ENCODE measurements around the gene HYAL2.
"Not testable (repeated sequence)": the region's sequence is repeated elsewhere in the genome, so short reads cannot be mapped to it uniquely, and the experiment has no call there.

The HYAL2 gene

DNA sequence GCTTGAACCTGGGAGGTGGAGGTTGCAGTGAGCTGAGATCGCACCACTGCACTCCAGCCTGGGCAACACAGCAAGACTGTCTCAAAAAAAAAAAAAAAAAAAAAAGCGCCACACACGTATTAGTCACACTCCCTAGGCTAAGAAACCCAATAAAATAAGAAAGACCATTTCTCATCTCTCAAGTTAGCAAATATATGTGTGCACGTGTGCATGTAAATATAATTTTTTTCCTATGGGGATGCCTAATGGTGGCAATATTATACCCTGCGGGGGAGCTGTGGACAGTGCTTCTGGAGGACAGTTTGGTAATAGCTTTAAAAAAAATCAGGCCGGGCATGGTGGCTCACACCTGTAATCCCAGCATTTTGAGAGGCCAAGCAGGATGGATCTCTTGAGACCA, 38.4 kb downstream of the HYAL2 start:
- H4K5ac ChIP-seq (ENCODE audit: low read length); H3K27ac ChIP-seq (ENCODE audit: low read depth, low read length); H3K4me1 ChIP-seq (ENCODE audit: control insufficient read depth, low read depth, low read length); H3K9ac ChIP-seq (ENCODE audit: low read length); H3K79me2 ChIP-seq (ENCODE audit: control insufficient read depth, insufficient read depth, low read length); H2AK5ac ChIP-seq (ENCODE audit: low read length); H3K79me1 ChIP-seq (ENCODE audit: low read length); H3K4me3 ChIP-seq (ENCODE audit: low read length); H3K4me2 ChIP-seq (ENCODE audit: low read length); H3K4ac ChIP-seq (ENCODE audit: low read depth, low read length); H3K23ac ChIP-seq (ENCODE audit: low read length); DNase-seq; H3K27me3 ChIP-seq (ENCODE audit: insufficient read depth, low read length, poor library complexity); H2BK5ac ChIP-seq (ENCODE audit: low read length); H4K8ac ChIP-seq (ENCODE audit: low read depth, low read length); H3K56ac ChIP-seq (ENCODE audit: low read length); H2BK15ac ChIP-seq (replicated peaks; ENCODE audit: low read depth); H3K36me3 ChIP-seq (ENCODE audit: control insufficient read depth, insufficient read depth, low read length); H3K18ac ChIP-seq (ENCODE audit: low read length); H2BK120ac ChIP-seq (ENCODE audit: low read depth, low read length): not testable (repeated sequence)
- WGBS (ENCODE audit: extremely low coverage, insufficient coverage, low lambda C conversion rate): no CpG with 5 or more reads among the region's 6 CpGs

DNA sequence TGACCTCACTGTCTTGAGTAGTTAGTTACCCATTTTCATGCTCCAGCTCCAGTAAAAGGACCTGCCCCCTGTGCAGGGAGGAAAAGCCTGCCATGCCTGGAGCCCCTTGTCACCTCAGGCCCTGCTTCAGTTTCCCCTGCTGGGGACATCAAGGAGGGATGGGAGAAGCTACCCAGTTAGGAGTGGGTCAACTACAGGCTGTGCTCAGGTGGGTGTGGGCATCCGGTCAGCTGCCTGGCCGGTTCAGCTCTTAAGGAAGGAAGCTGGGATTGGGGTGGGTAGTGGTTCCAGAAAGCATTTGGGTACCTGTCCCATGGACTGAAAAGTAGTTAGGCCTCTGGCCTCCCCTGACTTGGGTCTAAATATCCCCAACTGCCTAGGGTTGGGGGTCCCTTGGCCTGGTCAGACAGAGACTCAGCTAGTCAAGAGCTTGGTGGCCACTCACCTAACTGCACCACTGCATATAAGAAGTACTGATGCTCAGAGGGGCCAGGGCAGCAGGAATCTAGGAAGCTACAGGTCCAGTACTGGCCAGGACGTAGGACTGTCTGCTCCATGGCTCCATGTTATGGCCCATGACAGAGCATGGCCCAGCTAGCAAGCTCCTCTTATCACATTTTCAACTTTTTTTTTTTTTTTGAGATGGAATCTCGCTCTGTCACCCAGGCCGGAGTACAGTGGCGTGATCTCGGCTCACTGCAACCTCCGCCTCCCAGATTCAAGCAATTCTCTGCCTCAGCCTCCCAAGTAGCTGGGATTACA, 43.1 kb downstream of the HYAL2 start:
- H3K27ac ChIP-seq (ENCODE audit: low read depth, low read length): no peak overlapping the region
- no CpG with 5 or more reads among the region's 8 CpGs for WGBS (ENCODE audit: extremely low coverage, insufficient coverage, low lambda C conversion rate)
- DNase-seq: no peak

DNA sequence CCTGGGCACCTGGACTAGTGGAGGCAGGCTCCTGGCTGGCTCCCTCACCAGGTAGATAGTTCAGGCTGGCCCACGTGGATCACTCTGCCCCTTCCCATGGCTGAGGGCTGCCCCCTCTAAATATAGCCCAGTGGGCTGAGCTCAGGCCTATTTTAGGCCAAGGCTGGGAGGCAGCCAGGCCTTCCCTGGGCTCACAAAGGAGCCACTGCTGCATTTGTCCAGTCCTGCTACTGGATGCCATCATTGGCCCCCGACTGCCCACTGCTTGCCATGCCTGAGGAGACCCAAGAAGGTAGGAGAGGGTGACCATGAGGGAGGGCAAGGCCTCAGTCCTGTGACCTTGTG, 43.7 kb downstream of the HYAL2 start, which contains the start of gene LSMEM2:
TSS of gene LSMEM2 (plus strand) at position 208 of the 345 bp plus-strand sequence. CDS start at position 235, 27 bp downstream.
- Histone ChIP-seq H2BK15ac (replicated peaks; ENCODE audit: low read depth) (no peak within 1 kb of the TSS), H3K4me2 (ENCODE audit: low read length) (no peak within 1 kb of the TSS), H3K56ac (ENCODE audit: low read length) (no peak within 1 kb of the TSS), H3K4me1 (ENCODE audit: control insufficient read depth, low read depth, low read length) (no peaks in the 10 kb centered on the region), H2BK120ac (ENCODE audit: low read depth, low read length) (no peak within 1 kb of the TSS), H3K18ac (ENCODE audit: low read length) (no peak within 1 kb of the TSS), H2AK5ac (ENCODE audit: low read length) (no peak within 1 kb of the TSS), H3K4me3 (ENCODE audit: low read length) (no peak within 1 kb of the TSS), H3K27ac (ENCODE audit: low read depth, low read length) (no peak within 1 kb of the TSS), H4K8ac (ENCODE audit: low read depth, low read length) (no peak within 1 kb of the TSS), H2BK5ac (ENCODE audit: low read length) (no peak within 1 kb of the TSS), H3K27me3 (ENCODE audit: insufficient read depth, low read length, poor library complexity) (peaks cover 11% of the 10 kb centered on the region), H3K79me1 (ENCODE audit: low read length) (no peaks in the 10 kb centered on the region), H3K4ac (ENCODE audit: low read depth, low read length) (no peak within 1 kb of the TSS), H3K9ac (ENCODE audit: low read length) (no peak within 1 kb of the TSS), H3K23ac (ENCODE audit: low read length) (no peak within 1 kb of the TSS), H4K5ac (ENCODE audit: low read length) (no peak within 1 kb of the TSS), H3K36me3 (ENCODE audit: control insufficient read depth, insufficient read depth, low read length) (no peaks in the 10 kb centered on the region), H3K79me2 (ENCODE audit: control insufficient read depth, insufficient read depth, low read length) (no peaks in the 10 kb centered on the region)
- DNase-seq: no peak
- whole genome bisulfite sequencing (ENCODE audit: extremely low coverage, insufficient coverage, low lambda C conversion rate): no CpG with 5 or more reads among the region's 2 CpGs

More for the DNA sequence above, 43.1 kb downstream of the HYAL2 start:
- no peak overlapping the region for H3K9ac ChIP-seq (ENCODE audit: low read length)
- H4K8ac ChIP-seq (ENCODE audit: low read depth, low read length): no peak overlapping the region
- H2BK5ac ChIP-seq (ENCODE audit: low read length): no peak overlapping the region
- H4K5ac ChIP-seq (ENCODE audit: low read length): no peak overlapping the region
- H2BK120ac ChIP-seq (ENCODE audit: low read depth, low read length): no peak overlapping the region
- H3K79me2 ChIP-seq (ENCODE audit: control insufficient read depth, insufficient read depth, low read length): no peaks in the 10 kb centered on the region
- no peaks in the 10 kb centered on the region for H3K79me1 ChIP-seq (ENCODE audit: low read length)
- H3K56ac ChIP-seq (ENCODE audit: low read length): no peak overlapping the region
- no peaks in the 10 kb centered on the region for H3K36me3 ChIP-seq (ENCODE audit: control insufficient read depth, insufficient read depth, low read length)
- no peaks in the 10 kb centered on the region for H3K4me1 ChIP-seq (ENCODE audit: control insufficient read depth, low read depth, low read length)
- no peak overlapping the region for H3K23ac ChIP-seq (ENCODE audit: low read length)
- H3K4me3 ChIP-seq (ENCODE audit: low read length): no peak overlapping the region
- no peak overlapping the region for H3K4me2 ChIP-seq (ENCODE audit: low read length)
- peaks cover 11% of the 10 kb centered on the region for H3K27me3 ChIP-seq (ENCODE audit: insufficient read depth, low read length, poor library complexity)
- H2AK5ac ChIP-seq (ENCODE audit: low read length): no peak overlapping the region
- no peak overlapping the region for H3K4ac ChIP-seq (ENCODE audit: low read depth, low read length)
- H3K18ac ChIP-seq (ENCODE audit: low read length): no peak overlapping the region
- H2BK15ac ChIP-seq (replicated peaks; ENCODE audit: low read depth): no peak overlapping the region

GRCh38 chr3:50278123-50278879, 44.2 kb downstream of the HYAL2 start:
- Histone ChIP-seq H3K27me3 (ENCODE audit: insufficient read depth, low read length, poor library complexity) (peaks cover 11% of the 10 kb centered on the region), H2BK120ac (ENCODE audit: low read depth, low read length) (no peak overlapping the region), H3K23ac (ENCODE audit: low read length) (no peak overlapping the region), H3K4me2 (ENCODE audit: low read length) (no peak overlapping the region), H3K56ac (ENCODE audit: low read length) (no peak overlapping the region), H3K27ac (ENCODE audit: low read depth, low read length) (no peak overlapping the region), H3K4me1 (ENCODE audit: control insufficient read depth, low read depth, low read length) (no peaks in the 10 kb centered on the region), H4K5ac (ENCODE audit: low read length) (no peak overlapping the region), H3K9ac (ENCODE audit: low read length) (no peak overlapping the region), H3K36me3 (ENCODE audit: control insufficient read depth, insufficient read depth, low read length) (no peaks in the 10 kb centered on the region), H4K8ac (ENCODE audit: low read depth, low read length) (no peak overlapping the region), H2BK5ac (ENCODE audit: low read length) (no peak overlapping the region), H3K79me2 (ENCODE audit: control insufficient read depth, insufficient read depth, low read length) (no peaks in the 10 kb centered on the region), H2BK15ac (replicated peaks; ENCODE audit: low read depth) (no peak overlapping the region), H3K18ac (ENCODE audit: low read length) (no peak overlapping the region), H2AK5ac (ENCODE audit: low read length) (no peak overlapping the region), H3K4me3 (ENCODE audit: low read length) (no peak overlapping the region), H3K4ac (ENCODE audit: low read depth, low read length) (no peak overlapping the region), H3K79me1 (ENCODE audit: low read length) (no peaks in the 10 kb centered on the region)
- DNase-seq: no peak
- no CpG with 5 or more reads among the region's 4 CpGs for WGBS (ENCODE audit: extremely low coverage, insufficient coverage, low lambda C conversion rate)

DNA sequence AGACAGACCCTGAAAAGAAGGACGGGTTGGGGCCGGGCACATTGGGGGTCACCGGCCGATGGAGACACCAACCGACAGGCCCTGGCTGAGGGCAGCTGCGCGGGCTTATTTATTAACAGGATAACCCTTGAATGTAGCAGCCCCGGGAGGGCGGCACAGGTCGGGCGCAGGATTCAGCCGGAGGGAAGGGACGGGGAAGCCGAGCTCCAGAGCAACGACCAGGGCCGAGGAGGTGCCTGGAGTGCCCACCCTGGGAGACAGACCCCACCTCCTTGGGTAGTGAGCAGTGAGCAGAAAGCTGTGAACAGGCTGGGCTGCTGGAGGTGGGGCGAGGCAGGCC, 45.8 kb downstream of the HYAL2 start:
- Histone ChIP-seq H3K4me3 (ENCODE audit: low read length) (no peak overlapping the region), H3K27me3 (ENCODE audit: insufficient read depth, low read length, poor library complexity) (peaks cover 11% of the 10 kb centered on the region), H3K56ac (ENCODE audit: low read length) (no peak overlapping the region), H2BK5ac (ENCODE audit: low read length) (no peak overlapping the region), H3K9ac (ENCODE audit: low read length) (no peak overlapping the region), H3K4me1 (ENCODE audit: control insufficient read depth, low read depth, low read length) (no peaks in the 10 kb centered on the region), H3K36me3 (ENCODE audit: control insufficient read depth, insufficient read depth, low read length) (no peaks in the 10 kb centered on the region), H4K8ac (ENCODE audit: low read depth, low read length) (no peak overlapping the region), H2BK15ac (replicated peaks; ENCODE audit: low read depth) (no peak overlapping the region), H3K79me1 (ENCODE audit: low read length) (no peaks in the 10 kb centered on the region), H4K5ac (ENCODE audit: low read length) (no peak overlapping the region), H2BK120ac (ENCODE audit: low read depth, low read length) (no peak overlapping the region), H3K27ac (ENCODE audit: low read depth, low read length) (no peak overlapping the region), H3K23ac (ENCODE audit: low read length) (no peak overlapping the region), H3K18ac (ENCODE audit: low read length) (no peak overlapping the region), H2AK5ac (ENCODE audit: low read length) (no peak overlapping the region), H3K4me2 (ENCODE audit: low read length) (no peak overlapping the region), H3K4ac (ENCODE audit: low read depth, low read length) (no peak overlapping the region), H3K79me2 (ENCODE audit: control insufficient read depth, insufficient read depth, low read length) (no peaks in the 10 kb centered on the region)
- WGBS (ENCODE audit: extremely low coverage, insufficient coverage, low lambda C conversion rate): no CpG with 5 or more reads among the region's 17 CpGs
- no peak for DNase-seq
